Muscle of leg (tissue), 11 donors: ENCODE results near the gene PCDHA1. TPM values are rescaled to one million over a fixed set of nuclear protein-coding genes. Genes with fewer than 3 reads are reported as not detected.

Experiments used
- DNase-seq: peaks from one replicate; pipeline ENCODE4 v3.0.0; 2013
- H3K27ac ChIP-seq: one replicate; pipeline ENCODE4 v1.5.1; 2013; ENCODE audit warnings: mild to moderate bottlenecking, low read length, control low read depth
- H3K27me3 ChIP-seq: one replicate; pipeline ENCODE4 v1.6.1; 2013; ENCODE audit warnings: low read length; ENCODE audit not compliant: control insufficient read depth, insufficient read depth
- H3K36me3 ChIP-seq: one replicate; pipeline ENCODE4 v1.6.1; 2013; ENCODE audit warnings: low read length; ENCODE audit not compliant: control insufficient read depth, insufficient read depth
- H3K4me1 ChIP-seq: one replicate; pipeline ENCODE4 v1.6.1; 2013; ENCODE audit warnings: low read length; ENCODE audit not compliant: control insufficient read depth, insufficient read depth
- H3K4me3 ChIP-seq: one replicate; pipeline ENCODE4 v1.5.1; 2013; ENCODE audit warnings: low read length, control low read depth
- H3K9me3 ChIP-seq: replicated peaks from 2 replicates; pipeline ENCODE4 v1.6.1; 2013; ENCODE audit warnings: low read depth, low read length; ENCODE audit not compliant: control insufficient read depth
- WGBS: methylation state at CpG from one replicate; pipeline ENCODE4 v1.1.5; 2013; ENCODE audit warnings: missing lambda C conversion rate; ENCODE audit not compliant: insufficient coverage; 5-methylcytosine and 5-hydroxymethylcytosine counted together
- polyA plus RNA-seq, 8 donors: library from polyadenylated mRNA; unstranded; fragments of 120-200 nt; gene quantifications; one replicate each; pipeline versions ENCODE4 v1.2.1 to v1.2.3, GENCODE V29; 2013; ENCODE audit warnings: inconsistent platforms in 1 of 8, low replicate concordance in 1 of 8; ENCODE audit not compliant: insufficient read length in 8 of 8, insufficient read depth in 1 of 8
- total RNA-seq: library from RNA; stranded (reverse); fragments of 120-200 nt; gene quantifications from one replicate; pipeline ENCODE4 v1.2.4, GENCODE V29; 2013

Gene PCDHA1
- total and polyA plus RNA-seq, 9 donors, result 0.04 to 0.09 (median 0.05) TPM; not detected in 4

DNA sequence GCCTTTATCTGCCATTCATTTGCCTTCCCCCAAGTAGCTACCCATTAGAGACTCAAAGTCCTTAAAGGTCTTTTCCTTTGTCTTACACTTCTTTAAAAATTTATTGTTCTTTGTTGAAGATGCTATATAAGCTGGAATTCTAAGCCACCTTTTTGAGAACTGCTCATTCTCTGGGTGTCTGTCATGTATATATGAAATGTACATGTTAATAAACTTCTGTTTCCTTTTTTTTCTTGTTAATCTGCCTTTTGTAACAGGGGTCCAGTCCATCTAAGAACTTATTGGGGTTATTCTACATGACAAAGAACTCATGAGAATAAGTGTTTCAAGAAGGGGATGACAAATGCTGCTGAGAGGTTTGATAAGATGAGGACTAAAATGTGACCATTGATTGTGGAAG, 221.9 kb downstream of the PCDHA1 start:
- Histone ChIP-seq H3K4me1 (no peaks in the 10 kb centered on the region), H3K27ac (no peak overlapping the region), H3K36me3 (no peaks in the 10 kb centered on the region), H3K4me3 (no peak overlapping the region), H3K27me3 (no peaks in the 10 kb centered on the region), H3K9me3 (no peaks in the 10 kb centered on the region)
- no peak for DNase-seq

DNA sequence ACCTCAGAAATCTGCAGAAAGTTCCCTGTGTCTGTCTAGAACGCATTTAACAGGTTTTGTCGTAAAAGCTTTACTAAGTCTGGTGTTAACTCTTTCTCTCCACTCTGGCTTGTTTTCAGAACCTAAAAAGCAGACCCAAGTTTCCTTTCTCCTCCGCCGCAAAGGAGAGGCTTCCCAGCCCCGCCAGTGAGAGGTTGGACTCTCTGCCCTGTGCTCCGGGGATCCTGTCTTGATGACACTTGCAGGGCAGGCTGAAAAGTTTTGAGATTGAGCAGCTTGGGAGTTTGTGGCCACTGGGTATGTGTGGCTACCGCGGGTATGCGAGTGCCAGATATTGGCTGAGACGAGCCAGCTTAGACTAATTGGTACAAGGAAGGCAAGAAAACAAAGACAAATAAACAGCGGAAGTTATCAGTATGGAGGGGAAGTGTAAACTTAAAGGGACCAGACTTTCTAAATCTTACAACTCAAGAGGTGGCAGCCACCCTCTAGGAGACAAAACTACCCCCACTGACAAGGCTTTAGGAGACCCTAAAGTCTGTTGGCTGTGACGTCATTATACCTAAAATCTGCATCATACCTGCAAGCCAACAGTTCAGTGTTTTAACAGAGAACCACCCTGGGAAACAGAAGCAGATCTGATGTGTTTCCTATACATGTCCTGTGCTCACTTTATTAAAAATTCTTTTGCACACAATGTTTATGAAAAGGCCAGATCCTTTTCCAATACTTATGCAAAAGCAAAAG, 224.3 kb downstream of the PCDHA1 start:
- Histone ChIP-seq H3K27me3 (no peaks in the 10 kb centered on the region), H3K9me3 (no peaks in the 10 kb centered on the region), H3K36me3 (no peaks in the 10 kb centered on the region), H3K27ac (no peak overlapping the region), H3K4me1 (no peaks in the 10 kb centered on the region), H3K4me3 (no peak overlapping the region)
- 34% methylated on average over 7 of the region's 12 CpGs for WGBS
- no peak for DNase-seq

GRCh38 chr5:141017943-141018342, 232.0 kb downstream of the PCDHA1 start:
- H3K27me3 ChIP-seq, result no peaks in the 10 kb centered on the region
- no peaks in the 10 kb centered on the region for H3K4me1 ChIP-seq
- H3K27ac ChIP-seq, result no peak overlapping the region
- H3K4me3 ChIP-seq, result no peak overlapping the region
- no peaks in the 10 kb centered on the region for H3K9me3 ChIP-seq
- no peak for DNase-seq
- no peaks in the 10 kb centered on the region for H3K36me3 ChIP-seq

DNA sequence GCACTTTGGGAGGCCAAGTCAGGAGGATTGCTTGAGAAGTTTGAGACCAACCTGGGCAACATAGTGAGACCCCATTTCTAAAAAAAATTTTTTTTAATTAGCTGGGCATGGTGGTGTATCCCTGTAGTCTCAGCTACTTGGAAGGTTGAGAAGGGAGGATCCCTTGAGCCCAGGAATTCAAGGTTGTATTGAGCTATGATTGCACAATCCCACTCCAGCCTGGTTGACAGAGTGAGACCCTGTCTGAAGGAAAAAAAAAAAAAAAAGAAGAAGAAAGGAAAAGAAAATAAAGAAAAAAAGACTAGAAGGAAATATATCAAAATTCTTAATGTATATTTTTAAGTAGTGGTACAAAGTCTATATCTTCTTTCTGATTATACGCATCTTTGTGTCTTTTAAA, 236.4 kb downstream of the PCDHA1 start:
- Histone ChIP-seq H3K27me3 (no peaks in the 10 kb centered on the region), H3K36me3 (no peaks in the 10 kb centered on the region), H3K9me3 (no peaks in the 10 kb centered on the region), H3K4me1 (no peaks in the 10 kb centered on the region), H3K4me3 (no peak overlapping the region), H3K27ac (no peak overlapping the region)
- no CpG with 5 or more reads among the region's 1 CpG for WGBS
- no peak for DNase-seq

DNA sequence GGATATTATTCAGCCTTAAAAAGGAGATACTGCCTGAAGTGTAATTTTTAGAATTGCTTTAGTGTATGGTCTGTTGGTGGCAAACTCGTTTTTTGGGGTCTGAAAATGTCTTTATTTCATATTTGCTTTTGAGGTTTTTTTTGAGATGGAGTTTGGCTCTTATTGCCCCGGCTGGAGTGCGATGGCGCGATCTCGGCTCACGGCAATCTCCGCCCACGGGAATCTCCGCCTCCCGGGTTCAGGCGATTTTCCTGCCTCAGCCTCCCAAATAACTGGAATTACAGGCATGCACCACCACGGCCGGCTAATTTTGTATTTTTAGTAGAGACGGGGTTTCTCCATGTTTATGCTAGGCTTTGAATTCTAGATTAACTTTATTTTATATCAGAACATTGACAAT, 245.1 kb downstream of the PCDHA1 start:
- Histone ChIP-seq H3K9me3 (no peaks in the 10 kb centered on the region), H3K4me1 (no peaks in the 10 kb centered on the region), H3K27me3 (no peaks in the 10 kb centered on the region), H3K27ac (no peak overlapping the region), H3K36me3 (no peaks in the 10 kb centered on the region), H3K4me3 (no peak overlapping the region)
- no peak for DNase-seq
- WGBS, result no CpG with 5 or more reads among the region's 15 CpGs

GRCh38 chr5:141032626-141033025, 246.7 kb downstream of the PCDHA1 start:
- Histone ChIP-seq H3K27ac (no peak overlapping the region), H3K4me3 (no peak overlapping the region), H3K27me3 (no peaks in the 10 kb centered on the region), H3K36me3 (no peaks in the 10 kb centered on the region), H3K4me1 (no peaks in the 10 kb centered on the region), H3K9me3 (no peaks in the 10 kb centered on the region)
- no peak for DNase-seq
- WGBS, result no CpG with 5 or more reads among the region's 1 CpG

- Histone ChIP-seq H3K4me3 (no peak overlapping the region), H3K9me3 (peaks cover 2% of the 10 kb centered on the region), H3K36me3 (no peaks in the 10 kb centered on the region), H3K4me1 (peaks cover 7% of the 10 kb centered on the region), H3K27me3 (no peaks in the 10 kb centered on the region), H3K27ac (no peak overlapping the region)
- no peak for DNase-seq
Observed at GRCh38 chr5:141039061-141039460, 253.1 kb downstream of the PCDHA1 start.

DNA sequence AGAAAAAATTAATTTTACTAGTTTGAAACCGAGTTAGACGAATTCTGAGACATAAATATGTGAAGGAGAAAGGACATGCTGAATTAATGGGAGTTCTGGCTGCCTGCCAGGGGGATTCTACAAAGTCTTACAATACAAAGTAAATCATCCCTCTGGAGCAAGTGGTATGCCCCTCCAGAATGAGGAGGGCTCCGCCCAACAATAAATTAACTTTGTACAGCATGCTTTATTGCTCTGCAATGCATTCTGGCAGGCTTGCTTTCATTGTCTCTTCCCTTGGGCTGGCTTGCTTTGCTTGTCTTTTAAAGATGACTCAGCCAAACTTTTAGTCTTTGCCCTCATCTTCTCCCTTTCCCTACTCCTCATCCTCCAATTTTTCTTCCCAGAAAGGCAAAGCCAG, 253.6 kb downstream of the PCDHA1 start:
- Histone ChIP-seq H3K4me3 (no peak overlapping the region), H3K36me3 (no peaks in the 10 kb centered on the region), H3K9me3 (peaks cover 2% of the 10 kb centered on the region), H3K4me1 (peaks cover 7% of the 10 kb centered on the region), H3K27me3 (no peaks in the 10 kb centered on the region), H3K27ac (no peak overlapping the region)
- WGBS, result 100% methylated on average over 1 of the region's 3 CpGs
- DNase-seq, result peak; percentile 9

DNA sequence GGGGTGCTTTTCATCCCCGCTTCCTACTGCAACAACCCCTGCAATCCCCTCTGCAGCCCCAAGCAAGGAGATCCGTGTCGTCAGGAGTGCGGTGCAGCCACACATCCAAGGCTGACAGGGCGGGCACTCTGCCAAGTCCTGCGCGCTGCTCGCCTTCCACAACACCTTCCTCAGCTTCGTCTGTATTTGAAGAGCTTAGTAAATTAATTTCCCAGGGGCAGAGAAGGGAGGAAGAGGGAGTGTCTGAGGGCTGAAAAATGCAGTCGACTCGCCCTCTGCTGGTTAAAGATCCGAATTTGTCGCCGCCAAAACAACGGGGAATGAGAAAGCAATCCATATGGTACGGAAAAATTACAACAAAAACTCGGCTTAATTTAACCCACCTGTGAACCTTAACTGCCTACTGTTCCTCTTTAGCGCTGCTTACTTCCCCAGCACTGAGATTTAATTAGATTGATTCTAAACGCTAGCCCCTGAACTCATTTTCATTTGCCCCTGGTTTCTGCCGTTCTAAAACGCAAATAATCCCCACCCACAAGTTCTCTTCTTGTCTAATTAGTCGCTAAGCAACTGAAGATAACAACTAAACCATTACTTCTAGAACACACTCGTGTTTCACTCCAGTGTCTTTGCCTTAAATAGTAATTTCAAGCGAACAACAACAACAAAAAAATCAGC, 254.3 kb downstream of the PCDHA1 start:
- Histone ChIP-seq H3K27ac (no peak overlapping the region), H3K27me3 (no peaks in the 10 kb centered on the region), H3K36me3 (no peaks in the 10 kb centered on the region), H3K9me3 (peaks cover 2% of the 10 kb centered on the region), H3K4me1 (peaks cover 7% of the 10 kb centered on the region), H3K4me3 (peak overlapping the region; percentile 5)
- peak; percentile 25 for DNase-seq
- WGBS, result 6% methylated on average over 10 of the region's 24 CpGs

DNA sequence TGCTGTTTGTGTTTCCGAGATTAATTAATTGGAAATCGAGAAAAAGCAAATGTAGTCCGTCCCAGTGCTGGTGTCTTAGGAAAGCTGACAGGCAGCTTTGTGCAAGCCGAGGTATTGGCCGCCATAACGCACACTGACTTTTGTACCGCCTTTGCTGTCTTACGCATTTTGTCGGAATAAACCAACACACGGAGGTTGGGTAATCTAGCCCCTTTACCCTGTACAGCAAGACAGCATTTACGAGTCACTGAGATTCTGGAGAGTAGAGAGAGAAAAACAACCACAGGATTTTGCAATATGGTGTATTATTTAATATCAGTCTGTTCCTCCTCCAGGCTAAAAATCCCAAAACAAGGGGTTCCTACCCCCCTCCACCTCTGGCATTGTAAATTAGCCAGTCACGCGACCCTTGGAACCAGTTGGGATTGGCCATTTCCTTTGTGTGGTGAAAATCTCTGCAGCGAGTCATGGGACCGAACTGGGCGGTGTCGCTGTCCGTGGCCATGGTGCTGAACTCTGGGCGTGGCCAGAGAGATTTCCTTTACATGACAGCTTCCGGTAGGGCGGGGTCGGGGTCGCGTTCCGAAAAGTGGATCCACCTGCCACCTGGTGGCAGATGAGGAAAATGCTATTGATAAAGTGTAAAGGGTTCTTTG, 255.0 kb downstream of the PCDHA1 start:
- 0% methylated on average over 18 of the region's 25 CpGs for WGBS
- no peaks in the 10 kb centered on the region for H3K36me3 ChIP-seq
- H3K4me3 ChIP-seq, result peak overlapping the region; percentile 5
- no peak overlapping the region for H3K27ac ChIP-seq
- no peaks in the 10 kb centered on the region for H3K27me3 ChIP-seq
- H3K9me3 ChIP-seq, result peaks cover 2% of the 10 kb centered on the region
- peaks cover 7% of the 10 kb centered on the region for H3K4me1 ChIP-seq
- DNase-seq, result peak; percentile 91
